ENCODE measurements around the gene BUD13.

DNA sequence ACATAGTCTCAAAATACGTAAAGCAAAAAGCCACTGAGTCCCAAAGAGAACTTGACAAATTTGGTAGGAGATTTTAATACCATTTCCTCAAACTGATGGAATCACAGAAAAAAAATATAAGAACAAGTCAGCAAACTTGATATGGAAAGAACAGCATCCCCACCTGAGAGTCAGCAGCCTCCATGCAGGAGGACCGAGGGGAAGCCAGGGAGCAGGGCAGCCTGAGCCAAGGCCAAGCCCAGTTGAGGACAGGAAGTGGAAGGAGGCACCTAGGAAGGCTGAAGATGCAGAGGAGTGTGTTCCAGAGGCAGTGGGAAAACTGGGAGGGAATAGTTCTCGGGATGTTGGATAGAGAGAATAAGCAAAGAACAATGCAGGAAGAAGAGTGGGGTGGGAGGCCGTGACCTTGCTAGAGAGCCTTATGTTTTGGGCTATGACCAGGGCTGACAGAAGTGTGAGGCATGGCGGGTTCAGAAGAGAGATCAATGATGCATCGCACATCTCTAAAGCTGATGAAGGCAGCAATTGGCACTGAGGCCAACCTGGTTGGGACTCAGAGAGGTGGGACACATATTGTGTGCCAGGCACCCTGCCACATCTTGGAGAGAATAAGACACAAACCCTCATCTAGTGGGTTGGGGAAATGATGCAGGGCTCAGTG lies 34.9 kb upstream of the BUD13 start:
- TF ChIP-seq POLR2AphosphoS5 (IDR thresholded peaks at IDR 0.05; ENCODE audit: low read depth, low read length) (no peak), SIN3A (IDR thresholded peaks at IDR 0.05; ENCODE audit: borderline replicate concordance, insufficient read depth, low read length) (no peak)
